SK-N-SH treated with all-trans-retinoic acid at 6 μM for 48 hours (cell line): ENCODE measurements around the gene TAL2.

ENCODE experiments used
- ARNTL ChIP-seq: fragments of 450-650 bp; formaldehyde crosslinking; IDR thresholded peaks from 2 replicates; pipeline ENCODE4 v1.5.0; 2020; ENCODE audit warnings: low read depth, mild to moderate bottlenecking, moderate library complexity, borderline replicate concordance
- BACH2 ChIP-seq: fragments of 250-450 bp; sonication (Bioruptor Pico); IDR thresholded peaks from 2 replicates; pipeline ENCODE4 v1.9.0; 2021; ENCODE audit warnings: mild to moderate bottlenecking, borderline replicate concordance
- GLIS3 ChIP-seq: fragments of 250-450 bp; sonication (Bioruptor Pico); IDR thresholded peaks from 2 replicates; pipeline ENCODE4 v1.5.0; 2020; ENCODE audit warnings: mild to moderate bottlenecking, moderate library complexity
- RARB ChIP-seq: fragments of 250-450 bp; sonication (Bioruptor Pico); IDR thresholded peaks from 2 replicates; pipeline ENCODE4 v1.8.0; 2021; ENCODE audit warnings: mild to moderate bottlenecking, moderate library complexity
- TCF4 ChIP-seq: fragments of 250-450 bp; sonication (Bioruptor Pico); IDR thresholded peaks from 2 replicates; pipeline ENCODE4 v1.8.0; 2021; ENCODE audit warnings: mild to moderate bottlenecking, moderate library complexity, borderline replicate concordance
- ZFP30 ChIP-seq: fragments of 450-650 bp; formaldehyde crosslinking; IDR thresholded peaks from 2 replicates; pipeline ENCODE4 v1.5.0; 2022; ENCODE audit warnings: mild to moderate bottlenecking, moderate library complexity
- ZNF565 ChIP-seq: fragments of 450-650 bp; formaldehyde crosslinking; conservative IDR thresholded peaks from 2 replicates; pipeline ENCODE4 v1.5.0; 2020; ENCODE audit warnings: low read depth, mild to moderate bottlenecking, moderate library complexity
- ZNF70 ChIP-seq: fragments of 450-650 bp; formaldehyde crosslinking; IDR thresholded peaks from 2 replicates; pipeline ENCODE4 v1.5.0; 2020; ENCODE audit warnings: mild to moderate bottlenecking, moderate library complexity
- ZNF8 ChIP-seq: fragments of 450-650 bp; formaldehyde crosslinking; IDR thresholded peaks from 2 replicates; pipeline ENCODE4 v1.5.0; 2020; ENCODE audit warnings: mild to moderate bottlenecking, moderate library complexity
- TF ChIP-seq, protein P1 (sequence below): fragments of 250-450 bp; sonication (Bioruptor Pico); IDR thresholded peaks from 2 replicates; pipeline ENCODE4 v1.8.0; 2020; ENCODE audit warnings: mild to moderate bottlenecking, moderate library complexity, borderline replicate concordance
- TF ChIP-seq, protein P2 (sequence below): fragments of 250-450 bp; sonication (Bioruptor Pico); IDR thresholded peaks from 2 replicates; pipeline ENCODE4 v1.5.1; 2020; ENCODE audit warnings: low read depth, mild to moderate bottlenecking, moderate library complexity

DNA sequence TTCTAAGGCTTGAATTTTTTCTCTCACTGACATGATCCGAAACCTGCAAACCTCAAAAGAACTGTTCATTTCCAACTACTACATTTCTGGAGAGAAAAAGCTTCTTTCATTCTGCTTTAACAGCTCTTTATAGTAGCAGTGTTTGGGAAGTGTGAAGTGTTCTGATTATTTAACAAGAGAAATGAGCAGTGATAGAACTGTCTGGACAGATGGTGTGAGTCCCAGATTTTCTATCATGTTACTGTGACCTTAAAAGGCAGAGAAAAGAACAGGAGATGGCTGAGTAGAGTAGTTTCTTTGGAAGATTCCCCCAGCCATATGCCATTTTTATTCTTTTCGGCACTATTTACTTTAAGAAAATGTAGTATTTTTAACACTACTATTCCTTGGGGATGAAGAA lies 41.3 kb upstream of the TAL2 start:
- TF ChIP-seq ZNF565 (CRISPR knock-in tag), result no peak
- TF ChIP-seq, protein P1, sequence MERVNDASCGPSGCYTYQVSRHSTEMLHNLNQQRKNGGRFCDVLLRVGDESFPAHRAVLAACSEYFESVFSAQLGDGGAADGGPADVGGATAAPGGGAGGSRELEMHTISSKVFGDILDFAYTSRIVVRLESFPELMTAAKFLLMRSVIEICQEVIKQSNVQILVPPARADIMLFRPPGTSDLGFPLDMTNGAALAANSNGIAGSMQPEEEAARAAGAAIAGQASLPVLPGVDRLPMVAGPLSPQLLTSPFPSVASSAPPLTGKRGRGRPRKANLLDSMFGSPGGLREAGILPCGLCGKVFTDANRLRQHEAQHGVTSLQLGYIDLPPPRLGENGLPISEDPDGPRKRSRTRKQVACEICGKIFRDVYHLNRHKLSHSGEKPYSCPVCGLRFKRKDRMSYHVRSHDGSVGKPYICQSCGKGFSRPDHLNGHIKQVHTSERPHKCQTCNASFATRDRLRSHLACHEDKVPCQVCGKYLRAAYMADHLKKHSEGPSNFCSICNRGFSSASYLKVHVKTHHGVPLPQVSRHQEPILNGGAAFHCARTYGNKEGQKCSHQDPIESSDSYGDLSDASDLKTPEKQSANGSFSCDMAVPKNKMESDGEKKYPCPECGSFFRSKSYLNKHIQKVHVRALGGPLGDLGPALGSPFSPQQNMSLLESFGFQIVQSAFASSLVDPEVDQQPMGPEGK (CRISPR knock-in tag), result no peak
- TF ChIP-seq, protein P2, sequence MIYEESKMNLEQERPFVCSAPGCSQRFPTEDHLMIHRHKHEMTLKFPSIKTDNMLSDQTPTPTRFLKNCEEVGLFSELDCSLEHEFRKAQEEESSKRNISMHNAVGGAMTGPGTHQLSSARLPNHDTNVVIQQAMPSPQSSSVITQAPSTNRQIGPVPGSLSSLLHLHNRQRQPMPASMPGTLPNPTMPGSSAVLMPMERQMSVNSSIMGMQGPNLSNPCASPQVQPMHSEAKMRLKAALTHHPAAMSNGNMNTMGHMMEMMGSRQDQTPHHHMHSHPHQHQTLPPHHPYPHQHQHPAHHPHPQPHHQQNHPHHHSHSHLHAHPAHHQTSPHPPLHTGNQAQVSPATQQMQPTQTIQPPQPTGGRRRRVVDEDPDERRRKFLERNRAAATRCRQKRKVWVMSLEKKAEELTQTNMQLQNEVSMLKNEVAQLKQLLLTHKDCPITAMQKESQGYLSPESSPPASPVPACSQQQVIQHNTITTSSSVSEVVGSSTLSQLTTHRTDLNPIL (CRISPR knock-in tag), result no peak
- no peak for TF ChIP-seq ZFP30 (CRISPR knock-in tag)
- TF ChIP-seq RARB (CRISPR knock-in tag), result no peak
- TF ChIP-seq BACH2 (CRISPR knock-in tag), result no peak
- TF ChIP-seq ARNTL (CRISPR knock-in tag), result no peak
- no peak for TF ChIP-seq ZNF8 (CRISPR knock-in tag)
- TF ChIP-seq GLIS3 (CRISPR knock-in tag), result no peak
- TF ChIP-seq TCF4 (CRISPR knock-in tag), result no peak
- TF ChIP-seq ZNF70, result no peak
